GM12872 (cell line): ENCODE measurements around the gene F10.

ENCODE experiments used
- CTCF ChIP-seq: IDR thresholded peaks from 3 replicates; pipeline ENCODE4 v1.5.1; 2011; ENCODE audit warnings: low read depth, mild to moderate bottlenecking, low read length, moderate library complexity; ENCODE audit not compliant: insufficient read depth

Gene F10

GRCh38 chr13:113155201-113155600 is 32.6 kb downstream of the F10 start:
- no peak for TF ChIP-seq CTCF

- no peak for TF ChIP-seq CTCF
Measured at GRCh38 chr13:113155982-113156655, 33.5 kb downstream of the F10 start.

- TF ChIP-seq CTCF: no peak
Measured at GRCh38 chr13:113157206-113157928, 34.8 kb downstream of the F10 start.

- TF ChIP-seq CTCF: no peak
Measured at GRCh38 chr13:113157929-113158747, 35.5 kb downstream of the F10 start, which contains the start of gene PROZ. Gene PROZ (plus strand): TSS chr13:113158648. CDS start chr13:113158661, 13 bp downstream.

- TF ChIP-seq CTCF: no peak
Measured at GRCh38 chr13:113158946-113159345, 36.3 kb downstream of the F10 start.

- TF ChIP-seq CTCF: no peak
Measured at GRCh38 chr13:113159701-113160100, 37.1 kb downstream of the F10 start.

- TF ChIP-seq CTCF: no peak
Measured at GRCh38 chr13:113160983-113161382, 38.4 kb downstream of the F10 start.
